GM12801 (cell line): ENCODE measurements around the gene STAT6.

Source experiments
- TF ChIP-seq, protein P1 (sequence below): IDR thresholded peaks from one replicate; pipeline ENCODE4 v1.5.1; 2011; ENCODE audit warnings: control low read depth; ENCODE audit not compliant: insufficient read length; ENCODE audit errors: extremely low read depth

The STAT6 gene

DNA sequence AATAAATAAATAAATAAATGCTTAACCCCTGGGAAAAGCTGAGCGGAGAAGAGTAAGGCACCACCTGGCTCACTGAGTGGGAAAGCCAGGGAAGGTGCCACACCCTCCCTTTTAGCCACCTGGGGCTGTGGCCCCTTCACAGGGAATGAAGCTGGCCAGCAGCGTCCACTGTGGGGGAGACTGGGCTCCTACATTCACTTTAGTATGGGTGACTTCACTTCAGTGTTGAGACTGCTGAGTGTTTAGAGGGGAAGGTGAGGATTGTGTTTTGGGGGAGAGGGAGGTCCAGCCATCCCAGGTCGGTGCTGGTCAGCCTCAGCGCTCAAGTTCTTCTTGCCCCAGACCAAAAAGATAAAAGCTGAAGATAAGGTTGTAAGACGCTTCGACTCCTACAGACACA, 20.7 kb downstream of the STAT6 start:
- TF ChIP-seq, protein P1, sequence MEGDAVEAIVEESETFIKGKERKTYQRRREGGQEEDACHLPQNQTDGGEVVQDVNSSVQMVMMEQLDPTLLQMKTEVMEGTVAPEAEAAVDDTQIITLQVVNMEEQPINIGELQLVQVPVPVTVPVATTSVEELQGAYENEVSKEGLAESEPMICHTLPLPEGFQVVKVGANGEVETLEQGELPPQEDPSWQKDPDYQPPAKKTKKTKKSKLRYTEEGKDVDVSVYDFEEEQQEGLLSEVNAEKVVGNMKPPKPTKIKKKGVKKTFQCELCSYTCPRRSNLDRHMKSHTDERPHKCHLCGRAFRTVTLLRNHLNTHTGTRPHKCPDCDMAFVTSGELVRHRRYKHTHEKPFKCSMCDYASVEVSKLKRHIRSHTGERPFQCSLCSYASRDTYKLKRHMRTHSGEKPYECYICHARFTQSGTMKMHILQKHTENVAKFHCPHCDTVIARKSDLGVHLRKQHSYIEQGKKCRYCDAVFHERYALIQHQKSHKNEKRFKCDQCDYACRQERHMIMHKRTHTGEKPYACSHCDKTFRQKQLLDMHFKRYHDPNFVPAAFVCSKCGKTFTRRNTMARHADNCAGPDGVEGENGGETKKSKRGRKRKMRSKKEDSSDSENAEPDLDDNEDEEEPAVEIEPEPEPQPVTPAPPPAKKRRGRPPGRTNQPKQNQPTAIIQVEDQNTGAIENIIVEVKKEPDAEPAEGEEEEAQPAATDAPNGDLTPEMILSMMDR: no peak

DNA sequence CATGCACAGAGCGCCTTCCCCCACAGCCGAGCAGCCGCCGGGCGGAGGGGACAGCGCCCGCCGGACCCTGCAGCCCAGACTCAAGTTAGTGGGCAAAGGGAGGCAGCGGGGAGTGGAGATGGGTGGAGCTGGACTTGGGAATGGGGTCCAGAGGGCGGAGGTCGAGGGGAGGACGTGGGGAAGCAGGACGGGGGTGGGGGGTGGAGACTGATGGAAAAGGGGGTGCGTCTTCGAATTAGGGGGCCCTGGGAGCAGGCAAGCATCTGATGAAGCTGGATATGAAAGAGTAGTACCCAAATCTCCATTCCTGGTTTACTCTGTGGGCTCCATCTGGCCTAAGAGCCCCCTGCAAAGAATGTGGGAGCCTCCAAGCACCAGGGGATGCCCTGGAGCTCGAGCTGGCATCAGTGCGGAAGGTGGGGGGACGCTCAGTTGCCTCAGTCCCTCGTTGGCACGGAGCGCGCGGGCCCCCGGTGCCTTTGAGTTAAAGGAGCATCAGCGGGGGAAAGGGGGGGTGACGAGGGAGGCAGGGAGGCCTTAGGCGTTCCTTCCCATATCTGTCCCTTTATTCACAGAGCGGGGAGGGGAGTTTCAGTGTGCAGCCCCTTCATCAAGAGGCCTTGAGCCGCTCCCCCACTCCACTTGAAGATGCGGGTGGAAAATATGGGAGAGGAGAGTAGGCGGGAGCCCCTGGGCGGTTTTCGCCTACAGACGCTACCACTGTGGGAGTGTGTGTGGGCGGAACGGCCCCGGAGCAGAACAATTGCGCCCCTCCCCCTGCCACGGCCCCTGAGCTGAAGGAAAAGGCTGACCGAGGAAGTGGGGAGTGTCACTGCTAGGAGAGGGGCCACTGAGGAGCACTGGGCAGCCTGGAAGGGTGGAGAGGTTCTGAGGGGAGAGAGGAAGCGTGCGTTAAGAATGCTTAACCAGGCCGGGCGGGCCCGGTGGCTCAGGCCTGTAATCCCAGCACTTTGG, 21.6 kb downstream of the STAT6 start:
- TF ChIP-seq, protein P1: no peak

DNA sequence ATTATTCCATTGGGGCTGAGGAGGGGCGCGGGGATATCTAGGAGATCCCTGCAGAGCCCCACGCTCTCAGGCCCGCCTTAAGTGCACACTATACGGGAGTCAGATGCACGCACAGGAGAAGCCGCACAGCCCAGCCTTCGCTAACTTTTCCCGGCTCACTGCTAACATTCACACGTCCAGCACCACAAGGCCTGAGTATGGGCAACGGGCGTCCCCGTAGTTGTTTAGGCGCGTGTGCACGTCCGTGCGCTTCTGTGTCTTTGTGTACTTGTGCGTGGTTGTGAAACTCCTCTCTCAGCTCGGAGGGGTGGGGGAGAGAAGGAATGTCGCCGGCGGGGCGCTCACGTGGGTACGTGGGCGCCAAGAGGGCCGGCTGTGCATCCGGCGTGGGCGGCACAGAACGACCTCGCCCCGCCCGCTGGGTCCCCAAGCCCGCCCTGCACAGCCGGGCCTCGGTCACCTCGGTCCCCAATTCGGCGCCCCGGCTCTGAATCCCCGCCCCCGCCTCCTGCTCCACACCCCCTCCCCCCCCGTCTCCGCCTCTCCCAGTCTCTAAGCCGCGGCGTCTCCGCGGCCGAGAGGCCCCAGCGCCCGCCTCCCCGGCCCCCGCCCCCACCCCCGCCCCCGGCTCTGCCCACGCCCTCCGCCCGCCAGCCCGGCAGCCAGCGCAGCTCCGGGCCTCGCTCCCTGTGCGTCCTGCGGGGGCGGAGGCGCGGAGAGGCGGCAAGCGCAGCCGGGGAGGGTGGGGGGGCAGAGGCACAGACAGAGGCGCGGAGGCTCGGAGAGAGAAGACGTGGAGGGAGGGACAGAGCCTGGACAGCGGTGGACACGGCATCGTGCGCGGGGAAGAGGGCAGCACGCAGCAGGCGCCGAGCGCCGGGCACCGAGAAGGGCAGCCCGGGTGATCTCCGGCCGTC, 22.6 kb downstream of the STAT6 start, which contains the start of gene NAB2:
Gene NAB2, plus strand, starts transcription at position 761 of the 917 bp plus-strand sequence. CDS start 158 bp downstream, outside the sequence.
- TF ChIP-seq, protein P1: no peak

GRCh38 chr12:57087691-57088353, 23.3 kb downstream of the STAT6 start:
- TF ChIP-seq, protein P1: no peak

- TF ChIP-seq, protein P1: no peak
These were observed 24.0 kb downstream of the STAT6 start for GRCh38 chr12:57087010-57087690.

DNA sequence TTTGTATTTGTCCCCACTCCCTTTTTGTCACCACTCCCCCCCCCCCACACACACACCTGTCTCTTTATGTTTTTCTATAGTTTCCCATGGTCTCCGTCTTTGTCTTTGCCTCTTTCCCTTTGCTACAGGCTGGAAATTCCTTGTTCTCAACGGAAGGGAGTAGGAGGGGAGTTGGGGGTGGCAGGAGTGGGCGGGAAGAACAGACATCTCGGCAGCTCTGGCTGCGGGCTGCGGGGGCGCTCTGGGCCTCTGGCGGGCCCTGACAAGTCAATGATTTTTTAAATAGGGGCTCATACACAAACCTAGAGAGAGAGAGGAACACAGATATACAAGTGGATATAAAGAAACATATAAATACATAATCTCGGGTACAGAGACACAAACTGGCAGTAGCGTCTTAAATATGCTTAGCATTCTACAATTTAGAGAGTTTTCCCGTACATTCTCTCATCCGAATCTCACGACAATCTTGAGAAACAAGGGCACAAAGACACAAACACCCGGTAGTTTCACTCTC, 24.6 kb downstream of the STAT6 start:
- TF ChIP-seq, protein P1: no peak
